GM12873 (cell line): ENCODE measurements around the gene DRGX.

ENCODE experiments used
- TF ChIP-seq, protein P1 (sequence below): IDR thresholded peaks from 2 replicates; pipeline ENCODE4 v1.5.1; 2012; ENCODE audit warnings: low read depth, mild to moderate bottlenecking, moderate library complexity, low read length, control low read depth; ENCODE audit not compliant: insufficient read depth; ENCODE audit errors: missing control alignments

Gene DRGX

DNA sequence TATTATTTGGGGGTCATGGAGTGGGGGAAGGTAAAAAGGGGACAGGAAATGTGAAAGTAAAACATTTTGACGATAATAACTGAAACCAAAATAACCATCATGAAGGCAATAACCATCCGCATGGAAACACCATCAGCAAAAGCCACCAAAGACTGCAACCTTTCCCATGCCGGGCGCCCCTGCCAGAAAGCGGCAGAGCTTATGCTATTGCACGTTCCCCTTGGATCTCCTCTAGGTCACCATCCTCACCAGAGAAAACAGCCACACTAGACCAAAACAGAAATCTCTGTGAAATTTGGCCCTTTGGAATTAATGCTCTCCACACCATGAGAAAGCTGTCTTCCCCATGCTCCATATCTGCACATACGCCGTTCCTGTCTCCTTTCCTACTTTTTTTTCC is 31.1 kb downstream of the DRGX start:
- TF ChIP-seq, protein P1, sequence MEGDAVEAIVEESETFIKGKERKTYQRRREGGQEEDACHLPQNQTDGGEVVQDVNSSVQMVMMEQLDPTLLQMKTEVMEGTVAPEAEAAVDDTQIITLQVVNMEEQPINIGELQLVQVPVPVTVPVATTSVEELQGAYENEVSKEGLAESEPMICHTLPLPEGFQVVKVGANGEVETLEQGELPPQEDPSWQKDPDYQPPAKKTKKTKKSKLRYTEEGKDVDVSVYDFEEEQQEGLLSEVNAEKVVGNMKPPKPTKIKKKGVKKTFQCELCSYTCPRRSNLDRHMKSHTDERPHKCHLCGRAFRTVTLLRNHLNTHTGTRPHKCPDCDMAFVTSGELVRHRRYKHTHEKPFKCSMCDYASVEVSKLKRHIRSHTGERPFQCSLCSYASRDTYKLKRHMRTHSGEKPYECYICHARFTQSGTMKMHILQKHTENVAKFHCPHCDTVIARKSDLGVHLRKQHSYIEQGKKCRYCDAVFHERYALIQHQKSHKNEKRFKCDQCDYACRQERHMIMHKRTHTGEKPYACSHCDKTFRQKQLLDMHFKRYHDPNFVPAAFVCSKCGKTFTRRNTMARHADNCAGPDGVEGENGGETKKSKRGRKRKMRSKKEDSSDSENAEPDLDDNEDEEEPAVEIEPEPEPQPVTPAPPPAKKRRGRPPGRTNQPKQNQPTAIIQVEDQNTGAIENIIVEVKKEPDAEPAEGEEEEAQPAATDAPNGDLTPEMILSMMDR: no peak

DNA sequence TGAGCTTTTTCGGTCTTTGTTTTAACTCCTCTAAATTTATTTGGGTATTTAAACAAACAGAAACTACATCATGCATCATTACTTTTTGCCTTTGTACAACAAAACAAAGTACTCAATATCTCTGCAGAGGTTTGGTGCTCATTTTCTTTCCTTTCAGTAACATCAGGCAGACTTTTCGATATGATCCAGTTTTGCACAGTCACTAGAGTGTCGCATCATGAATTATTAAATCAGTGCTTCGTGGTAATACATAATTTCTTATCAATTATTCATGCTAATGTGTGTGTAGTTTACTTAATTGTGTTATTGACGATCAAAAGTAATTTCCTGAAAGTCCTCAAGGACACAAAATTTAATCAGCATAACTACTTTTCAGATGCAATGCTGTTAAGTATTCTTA is 31.8 kb downstream of the DRGX start:
- TF ChIP-seq, protein P1: no peak

DNA sequence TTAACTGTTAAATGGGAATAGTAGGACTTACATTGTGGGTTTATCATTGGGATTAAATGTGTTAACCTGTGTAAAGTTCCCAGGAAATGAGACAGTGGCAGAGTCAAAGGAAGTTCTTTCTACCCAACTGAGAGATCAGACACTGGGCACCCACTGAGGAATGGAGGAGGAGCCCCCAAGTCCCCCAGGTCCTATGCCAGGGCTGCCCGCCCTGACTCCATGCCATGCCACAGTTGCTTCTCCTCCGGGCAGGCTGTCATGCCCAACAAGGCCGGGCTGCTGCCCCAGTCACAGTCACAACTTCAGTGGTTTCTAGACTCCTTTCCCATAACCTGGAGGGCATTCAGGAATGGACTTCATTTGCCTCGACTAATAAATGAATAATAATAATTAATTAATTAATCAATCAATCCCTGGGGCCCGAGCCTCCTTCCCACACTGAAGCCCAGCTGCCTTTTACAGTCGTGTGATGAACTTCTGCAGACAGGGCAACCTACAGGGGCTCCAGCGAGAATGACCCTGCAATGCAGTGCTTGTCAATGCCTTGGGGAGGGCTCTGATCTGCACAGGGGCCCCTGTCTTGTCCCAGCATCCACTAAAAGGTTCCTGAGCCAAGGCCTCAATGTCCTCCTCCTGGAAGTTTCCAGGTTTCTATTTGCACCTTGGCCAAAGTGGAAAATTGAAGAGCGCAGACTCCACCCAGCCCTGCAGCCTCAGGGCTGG is 32.4 kb downstream of the DRGX start:
- TF ChIP-seq, protein P1: no peak

DNA sequence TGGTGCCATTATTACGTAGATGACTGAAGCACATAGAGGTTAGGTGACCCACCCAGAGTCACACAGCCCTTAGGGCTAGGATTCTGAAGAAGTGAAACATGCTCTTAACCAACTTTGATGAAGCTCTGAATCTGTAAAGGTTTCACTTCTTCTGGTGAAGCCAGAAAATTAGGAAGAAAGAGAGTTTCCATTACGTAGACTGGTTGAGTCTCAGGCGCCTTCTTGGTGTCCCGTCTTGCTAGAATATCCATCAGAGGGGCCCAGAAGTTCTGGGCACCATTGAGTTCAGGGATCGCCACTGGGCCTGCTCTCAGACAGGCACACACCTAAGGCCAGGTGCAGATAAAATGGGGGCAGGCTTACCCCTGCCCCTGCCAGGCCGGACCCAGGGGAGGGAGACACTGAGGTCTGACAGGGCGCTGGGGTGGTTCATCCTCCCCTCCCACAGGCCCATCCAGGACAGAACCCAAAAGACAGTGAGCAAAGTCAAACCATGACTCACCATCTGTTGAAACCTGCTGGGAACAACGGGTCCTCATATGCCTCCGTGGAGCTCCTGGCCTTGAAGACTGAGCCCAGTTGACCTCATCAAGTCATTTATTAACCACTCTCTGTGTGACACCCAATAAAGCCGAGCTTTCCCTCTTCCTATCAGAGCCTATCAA is 33.2 kb downstream of the DRGX start:
- TF ChIP-seq, protein P1: no peak

DNA sequence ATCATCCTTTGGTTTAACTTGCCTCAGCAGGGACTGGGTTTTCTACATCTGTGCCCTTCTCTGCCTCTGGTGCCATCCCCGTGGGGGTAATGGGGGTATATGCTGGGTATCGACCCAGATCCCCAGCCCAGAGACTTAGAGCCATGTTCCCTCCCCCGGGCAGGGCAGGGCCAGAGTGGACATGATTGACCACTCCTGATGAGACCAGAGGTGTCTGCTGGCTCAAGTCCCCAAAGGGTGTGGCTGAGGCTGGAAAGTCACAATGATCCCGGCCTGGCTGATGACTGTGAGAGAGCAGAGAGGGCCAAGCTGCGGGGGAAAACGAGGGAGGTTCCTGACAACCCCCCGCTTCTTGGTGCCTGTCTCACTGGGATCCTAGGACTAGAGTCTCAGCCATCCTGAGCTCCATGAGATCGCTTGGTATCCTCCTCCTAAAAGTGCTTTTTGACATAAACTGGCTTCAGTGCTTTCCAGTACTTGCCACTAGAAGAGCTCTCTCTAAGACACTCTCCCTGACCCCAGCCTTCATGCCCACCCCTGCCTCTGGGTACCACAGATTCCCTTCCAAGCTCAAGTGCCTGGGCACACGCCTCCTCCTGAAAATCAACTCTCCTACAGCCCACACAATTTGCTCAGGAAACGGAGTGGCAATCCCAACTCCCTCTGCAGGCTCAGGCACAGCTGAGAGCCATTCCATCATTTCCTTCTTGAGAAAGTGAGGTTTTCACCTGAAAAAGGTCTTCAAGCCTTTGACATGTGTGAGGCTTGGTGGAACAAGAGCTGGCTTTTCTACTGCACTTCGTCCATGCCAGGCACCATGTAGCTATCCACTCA is 33.9 kb downstream of the DRGX start:
- TF ChIP-seq, protein P1: no peak

DNA sequence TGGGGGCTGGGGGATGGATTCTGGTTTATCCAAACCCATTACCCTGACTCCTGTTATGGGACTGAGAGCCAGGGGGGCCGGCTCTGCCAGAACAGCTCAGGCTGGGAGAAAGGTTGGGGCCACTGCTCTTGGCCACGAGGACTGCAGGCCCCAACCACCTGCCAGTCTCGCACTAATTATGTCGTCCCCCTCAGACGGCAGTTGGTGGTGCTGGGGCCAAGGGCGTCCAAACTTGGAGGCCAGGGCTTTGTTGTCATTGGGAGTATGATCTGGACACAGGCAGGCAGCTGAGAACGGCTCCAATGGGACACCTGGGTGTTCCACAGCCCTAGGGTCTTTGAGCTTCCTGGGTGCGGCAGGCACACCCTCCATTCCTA is 34.7 kb downstream of the DRGX start:
- TF ChIP-seq, protein P1: no peak

DNA sequence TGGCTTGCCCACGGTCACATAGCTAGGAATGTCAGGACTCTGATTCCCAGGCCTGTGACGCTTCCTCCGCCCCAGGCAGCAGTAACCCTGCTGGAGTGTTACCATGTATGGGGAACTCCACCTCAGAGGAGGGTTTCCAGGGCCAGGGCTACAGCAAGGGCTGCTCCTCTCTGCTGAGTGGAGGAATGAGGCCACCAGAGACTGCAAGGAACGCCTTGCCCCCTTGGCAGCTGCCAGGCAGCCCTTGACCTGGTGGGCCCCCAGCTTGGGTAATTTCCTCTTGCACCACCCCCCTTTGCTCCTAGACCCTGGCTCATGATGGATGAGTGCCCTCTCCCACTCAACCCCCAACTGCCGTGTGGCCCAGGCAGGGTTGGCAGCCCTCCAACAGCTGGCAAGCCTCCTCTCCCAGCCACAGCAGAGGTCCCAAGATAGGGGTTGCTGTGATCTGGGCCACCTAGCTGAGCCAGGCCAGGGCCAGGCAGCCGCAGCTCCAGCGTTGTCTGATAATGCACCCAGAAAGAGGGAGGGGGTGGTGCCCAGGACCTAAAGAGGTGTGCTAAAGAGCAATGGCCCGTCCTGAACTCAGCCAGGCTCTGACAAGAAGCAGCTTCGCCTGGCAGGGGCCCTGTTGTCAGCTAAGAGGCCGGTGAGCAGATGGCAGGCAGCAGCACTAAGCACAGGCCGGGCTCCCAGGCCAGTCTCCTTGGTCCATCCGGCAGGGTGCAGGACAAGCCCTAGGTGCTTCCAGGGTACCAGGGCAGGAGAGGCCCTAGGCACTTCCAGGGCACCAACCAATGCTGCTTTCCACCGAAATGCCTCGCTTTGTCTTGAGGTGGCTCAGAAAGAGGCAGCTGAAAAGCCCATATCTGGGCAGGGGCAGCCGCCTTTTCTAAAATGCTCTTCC is 35.4 kb downstream of the DRGX start:
- TF ChIP-seq, protein P1: no peak
